Upper lobe of left lung (tissue), 4 donors: ENCODE data around the gene TMEM258.

Experiments used
- POLR2A ChIP-seq, 4 donors: fragments of 450-650 bp; IDR thresholded peaks; one replicate each; pipeline ENCODE4 v1.5.1; 2016 to 2017; ENCODE audit warnings: antibody characterized with exemption in 4 of 4, mild to moderate bottlenecking in 2 of 4
- POLR2AphosphoS5 ChIP-seq, 2 donors: sonication (generic); formaldehyde crosslinking; IDR thresholded peaks; one replicate each; pipeline ENCODE4 v1.5.1; 2017; ENCODE audit warnings: antibody characterized with exemption in 2 of 2
- TF ChIP-seq, protein P1 (sequence below), 6 experiments: fragments of 450-650 bp in 4 of 6; fragments of 200-600 bp in 2 of 6; sonication (generic) in 2 of 6; IDR thresholded peaks; one replicate each; pipeline ENCODE4 v1.5.1; 2016 to 2019; ENCODE audit warnings: antibody characterized with exemption in 6 of 6

DNA sequence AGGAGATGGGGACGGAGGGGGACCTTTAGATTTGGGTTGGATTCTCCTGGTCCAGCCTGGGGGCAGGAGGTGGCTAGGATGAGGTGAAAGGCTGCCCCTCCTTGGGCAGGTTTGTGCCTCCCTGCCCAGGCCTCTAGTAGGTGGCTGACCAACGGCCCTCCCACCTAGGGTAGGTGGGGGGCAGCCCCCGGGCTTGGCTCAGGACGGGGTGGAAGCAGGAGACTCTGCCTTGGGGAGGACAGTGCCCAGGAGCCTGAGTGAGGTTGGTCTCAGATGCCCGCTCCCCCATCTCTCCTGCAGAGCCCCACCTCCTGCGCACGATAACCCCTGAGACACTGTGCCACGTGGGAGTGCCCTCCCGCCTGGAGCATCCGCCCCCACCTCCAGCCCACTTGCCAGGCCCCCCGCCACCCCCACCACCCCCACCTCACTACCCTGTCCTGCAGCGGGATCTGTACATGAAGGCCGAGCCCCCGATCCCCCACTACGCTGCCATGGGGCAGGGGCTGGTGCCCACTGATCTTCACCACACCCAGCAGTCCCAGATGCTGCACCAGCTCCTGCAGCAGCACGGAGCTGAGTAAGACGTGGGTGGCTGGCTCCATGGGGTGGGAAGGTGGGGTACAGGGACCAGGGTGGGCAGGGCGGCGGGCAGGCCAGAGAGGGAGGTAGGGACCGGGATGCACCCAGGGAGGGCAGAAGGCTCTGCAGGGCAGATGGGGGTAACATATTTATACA is 22.3 kb downstream of the TMEM258 start:
- TF ChIP-seq, protein P1, sequence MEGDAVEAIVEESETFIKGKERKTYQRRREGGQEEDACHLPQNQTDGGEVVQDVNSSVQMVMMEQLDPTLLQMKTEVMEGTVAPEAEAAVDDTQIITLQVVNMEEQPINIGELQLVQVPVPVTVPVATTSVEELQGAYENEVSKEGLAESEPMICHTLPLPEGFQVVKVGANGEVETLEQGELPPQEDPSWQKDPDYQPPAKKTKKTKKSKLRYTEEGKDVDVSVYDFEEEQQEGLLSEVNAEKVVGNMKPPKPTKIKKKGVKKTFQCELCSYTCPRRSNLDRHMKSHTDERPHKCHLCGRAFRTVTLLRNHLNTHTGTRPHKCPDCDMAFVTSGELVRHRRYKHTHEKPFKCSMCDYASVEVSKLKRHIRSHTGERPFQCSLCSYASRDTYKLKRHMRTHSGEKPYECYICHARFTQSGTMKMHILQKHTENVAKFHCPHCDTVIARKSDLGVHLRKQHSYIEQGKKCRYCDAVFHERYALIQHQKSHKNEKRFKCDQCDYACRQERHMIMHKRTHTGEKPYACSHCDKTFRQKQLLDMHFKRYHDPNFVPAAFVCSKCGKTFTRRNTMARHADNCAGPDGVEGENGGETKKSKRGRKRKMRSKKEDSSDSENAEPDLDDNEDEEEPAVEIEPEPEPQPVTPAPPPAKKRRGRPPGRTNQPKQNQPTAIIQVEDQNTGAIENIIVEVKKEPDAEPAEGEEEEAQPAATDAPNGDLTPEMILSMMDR (IDR thresholded peaks at IDR 0.05): no peak
- no peak for TF ChIP-seq POLR2A (IDR thresholded peaks at IDR 0.05)
- TF ChIP-seq POLR2AphosphoS5 (IDR thresholded peaks at IDR 0.05): no peak
